HG02571 (cell line): ENCODE data around the gene NACC2.
"Not testable (repeated sequence)": the region's sequence is repeated elsewhere in the genome, so short reads cannot be mapped to it uniquely, and the experiment has no call there.

ENCODE experiments used
- ATAC-seq: cut with Tn5 transposase; IDR thresholded peaks from one replicate; pipeline ENCODE4 v1.9.1; 2021; ENCODE audit warnings: mild to moderate bottlenecking, moderate library complexity; ENCODE audit not compliant: unreplicated experiment

Gene NACC2

GRCh38 chr9:136047076-136047774 is 47.9 kb downstream of the NACC2 start:
- ATAC-seq = no peak

DNA sequence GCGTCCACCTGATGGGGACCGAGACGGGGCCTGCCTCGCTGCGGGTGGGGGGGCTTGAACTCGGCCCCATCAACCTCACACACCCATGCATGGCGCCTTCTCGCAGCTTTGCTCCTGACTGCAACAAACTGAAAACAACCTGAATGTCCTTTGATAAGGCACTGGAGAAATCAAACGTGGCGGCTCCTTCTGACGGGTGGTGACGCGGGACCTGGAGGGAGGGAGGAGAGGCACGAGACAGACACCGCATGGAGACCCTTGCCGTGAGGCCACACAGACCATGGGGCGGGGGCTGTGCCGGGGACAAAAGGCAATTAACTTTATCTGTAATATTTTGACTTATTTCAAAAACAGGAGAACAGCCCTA is 48.6 kb downstream of the NACC2 start:
- no peak for ATAC-seq

DNA sequence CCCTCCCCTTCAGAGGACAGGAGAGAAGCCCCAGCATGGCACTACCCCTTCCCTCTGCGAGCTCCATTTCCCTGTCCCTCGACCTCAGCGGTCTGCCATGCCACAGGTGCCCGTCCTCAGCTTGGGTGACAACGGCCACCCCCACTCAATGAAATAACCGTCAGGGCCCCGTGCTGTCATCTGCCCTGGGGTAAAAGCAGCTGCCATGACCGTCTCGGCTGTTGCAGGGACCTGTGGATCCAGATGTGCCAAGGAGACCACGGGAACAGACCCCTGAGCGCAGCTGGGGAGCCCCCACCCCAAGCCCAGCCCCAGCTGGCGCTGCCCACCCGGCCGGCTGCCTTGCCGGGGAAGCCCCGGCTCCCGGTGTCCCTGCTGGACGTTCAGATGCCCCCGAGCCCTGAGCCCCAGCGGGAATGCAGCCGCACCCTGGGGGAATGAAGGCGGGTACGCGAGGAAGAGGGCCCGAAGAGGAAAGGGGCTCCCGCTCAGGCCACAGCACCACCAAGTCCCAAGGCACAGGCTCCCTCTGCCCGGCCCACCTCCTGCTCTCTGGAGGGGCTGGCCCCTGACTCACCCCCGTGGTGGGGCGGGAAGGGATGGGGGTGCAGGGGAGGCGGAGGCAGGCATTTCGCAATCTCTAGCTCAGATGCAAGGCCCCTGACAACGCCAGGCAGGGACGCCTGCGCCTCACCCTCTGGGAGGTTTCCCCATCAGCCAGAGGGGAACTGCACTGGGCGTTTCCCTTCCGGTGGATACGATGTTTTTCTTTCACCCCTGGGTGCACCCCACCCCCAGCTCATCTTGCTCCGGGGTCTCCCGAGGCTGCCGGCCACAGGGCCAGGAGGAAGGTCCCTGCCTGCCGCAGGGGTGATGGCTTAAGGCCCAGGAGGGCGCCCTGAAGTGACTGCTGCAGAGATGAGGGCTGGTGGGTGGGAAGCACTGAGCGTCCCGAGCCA is 49.2 kb downstream of the NACC2 start:
- ATAC-seq = no peak

GRCh38 chr9:136044971-136045594 is 50.0 kb downstream of the NACC2 start:
- no peak for ATAC-seq

DNA sequence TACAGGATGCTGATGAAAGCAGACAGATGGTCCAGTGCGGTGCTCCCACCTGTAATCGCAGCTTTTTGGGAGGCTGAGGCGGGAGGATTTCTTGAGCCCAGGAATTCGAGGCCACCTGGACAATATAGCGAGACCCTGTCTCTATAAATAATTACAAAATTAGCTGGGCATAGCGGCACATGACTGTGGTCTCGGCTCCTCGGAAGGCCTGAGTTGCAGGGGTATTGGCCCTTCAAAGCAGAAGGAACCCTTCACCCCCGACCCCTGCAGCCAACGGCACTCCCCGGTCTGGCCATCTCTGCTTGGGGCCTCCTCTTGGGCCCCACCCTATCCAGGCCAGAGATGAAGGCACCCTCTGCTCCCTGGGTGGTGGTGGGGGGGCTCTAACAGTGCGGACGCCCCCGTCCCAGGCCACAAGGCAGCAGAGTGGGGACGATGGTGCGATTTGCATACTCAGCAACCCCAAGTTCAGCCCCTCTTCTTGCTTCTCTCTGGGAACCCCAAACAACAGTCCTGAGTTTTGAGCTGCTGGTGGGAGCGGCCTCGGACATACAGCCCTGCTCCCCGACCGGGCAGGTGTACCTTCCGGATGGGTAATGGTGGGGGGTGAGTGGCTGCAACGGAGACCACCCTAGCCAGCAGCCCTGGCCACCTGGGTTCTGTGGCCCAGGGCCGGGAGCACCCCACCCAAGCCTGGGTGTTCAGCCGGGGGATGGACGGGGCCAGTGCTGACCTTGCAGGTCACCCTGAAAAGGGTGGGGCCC is 50.7 kb downstream of the NACC2 start:
- no peak for ATAC-seq

- no peak for ATAC-seq
Measured at GRCh38 chr9:136043441-136043991, 51.6 kb downstream of the NACC2 start.

DNA sequence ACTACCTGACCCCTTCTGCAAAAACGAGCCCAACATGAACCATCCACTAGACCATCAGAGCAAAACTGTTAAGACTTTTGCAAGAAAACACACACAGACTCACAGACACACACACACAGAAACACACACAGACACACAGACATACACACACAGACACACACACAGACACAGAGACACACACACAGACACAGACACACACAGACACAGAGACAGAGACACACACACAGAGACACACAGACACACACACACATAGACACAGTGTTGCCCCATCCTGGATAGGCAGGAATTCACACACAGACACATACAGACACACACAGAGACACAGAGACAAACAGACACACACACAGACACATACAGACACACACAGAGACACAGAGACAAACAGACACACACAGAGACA is 52.5 kb downstream of the NACC2 start:
- no peak for ATAC-seq

DNA sequence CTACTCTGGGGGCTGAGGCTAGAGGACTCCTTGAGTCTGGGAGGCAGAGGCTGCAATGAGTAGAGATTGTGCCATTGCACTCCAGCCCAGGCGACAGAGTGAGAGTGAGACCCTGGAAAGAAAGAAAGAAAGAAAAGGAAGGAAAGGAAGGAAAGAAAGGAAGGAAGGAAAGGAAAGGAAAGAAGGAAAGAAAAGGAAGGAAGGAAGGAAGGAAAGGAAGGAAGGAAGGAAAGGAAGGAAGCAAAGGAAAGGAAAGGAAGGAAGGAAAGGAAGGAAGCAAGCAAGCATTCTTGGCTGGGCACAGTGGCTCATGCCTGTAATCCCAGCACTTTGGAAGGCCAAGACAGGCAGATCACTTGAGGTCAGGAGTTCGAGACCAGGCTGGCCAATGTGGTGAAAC is 54.2 kb downstream of the NACC2 start:
- ATAC-seq = not testable (repeated sequence)

DNA sequence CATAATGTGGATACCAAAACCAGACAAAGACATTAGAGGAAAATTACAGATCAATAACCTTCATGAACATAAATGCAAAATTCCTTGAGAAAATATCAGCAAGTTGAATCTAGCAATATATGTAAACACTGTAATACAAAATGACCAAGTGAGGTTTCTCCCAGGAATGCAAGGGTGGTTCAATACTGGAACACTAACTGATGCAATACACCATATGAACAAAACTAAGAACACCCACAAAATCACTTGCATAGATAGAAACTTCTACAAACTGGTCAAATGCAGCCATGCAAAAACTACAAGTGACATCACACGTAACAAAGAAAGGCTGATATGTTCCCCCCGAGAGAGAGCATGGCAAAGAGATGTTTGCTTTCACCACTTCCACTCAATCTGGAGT is 55.6 kb downstream of the NACC2 start:
- no peak for ATAC-seq

GRCh38 chr9:136036848-136037247 is 58.2 kb downstream of the NACC2 start:
- ATAC-seq = no peak

GRCh38 chr9:136036050-136036449 is 59.0 kb downstream of the NACC2 start:
- ATAC-seq = no peak

- ATAC-seq = no peak
Measured at GRCh38 chr9:136031741-136032730, 63.1 kb downstream of the NACC2 start.

DNA sequence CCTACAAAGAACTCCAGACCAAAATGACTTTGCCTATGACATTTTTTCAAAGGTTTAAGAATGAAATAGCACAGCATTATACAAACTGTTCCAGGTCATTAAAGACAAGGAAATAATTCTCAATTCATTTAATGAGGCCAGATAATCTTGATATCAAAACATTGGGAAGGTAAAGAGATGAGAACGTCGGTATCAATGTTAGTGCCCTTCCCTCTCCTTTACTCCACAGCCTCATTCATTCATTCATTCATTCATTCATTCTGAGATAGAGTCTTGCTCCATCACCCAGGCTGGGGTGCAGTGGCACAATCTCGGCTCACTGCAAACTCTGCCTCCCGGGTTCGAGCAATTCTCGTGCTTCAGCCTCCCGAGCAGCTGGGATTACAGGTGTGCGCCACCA is 64.0 kb downstream of the NACC2 start:
- ATAC-seq = no peak

GRCh38 chr9:136029556-136029955 is 65.5 kb downstream of the NACC2 start:
- ATAC-seq = no peak

DNA sequence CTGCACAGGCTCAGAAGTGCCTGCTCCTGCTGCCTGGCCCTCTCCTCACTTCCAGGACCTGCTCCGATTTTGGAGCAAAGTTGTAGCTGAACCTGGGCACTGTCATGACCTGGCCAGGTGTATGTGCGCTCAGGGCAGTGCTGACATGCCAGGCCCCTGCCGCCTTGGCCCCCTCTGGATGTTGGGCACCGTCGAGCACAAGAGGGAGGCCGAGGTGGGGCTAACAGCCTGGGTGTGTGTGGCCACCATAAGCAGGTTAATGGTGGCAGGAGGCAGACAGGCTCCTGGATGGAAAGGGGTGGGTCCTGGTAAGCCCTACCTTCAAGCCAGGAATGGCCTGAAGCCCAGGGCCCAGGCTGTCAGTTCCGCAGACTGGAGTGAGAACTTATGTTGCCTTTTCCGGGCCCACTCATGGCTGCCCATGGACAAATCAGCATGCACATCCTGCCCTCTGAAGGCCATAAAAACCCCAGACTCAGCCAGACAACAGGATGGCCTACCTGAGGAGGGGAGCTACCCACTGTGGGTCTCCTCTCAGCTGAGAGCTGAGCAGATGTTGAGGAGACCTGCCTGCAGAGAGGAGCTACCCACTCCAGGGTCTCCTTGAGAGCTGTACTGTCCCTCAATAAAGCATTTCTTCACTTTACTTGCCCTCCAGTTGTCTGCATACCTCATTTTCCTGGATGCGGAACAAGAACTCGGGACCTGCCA is 66.2 kb downstream of the NACC2 start:
- no peak for ATAC-seq

DNA sequence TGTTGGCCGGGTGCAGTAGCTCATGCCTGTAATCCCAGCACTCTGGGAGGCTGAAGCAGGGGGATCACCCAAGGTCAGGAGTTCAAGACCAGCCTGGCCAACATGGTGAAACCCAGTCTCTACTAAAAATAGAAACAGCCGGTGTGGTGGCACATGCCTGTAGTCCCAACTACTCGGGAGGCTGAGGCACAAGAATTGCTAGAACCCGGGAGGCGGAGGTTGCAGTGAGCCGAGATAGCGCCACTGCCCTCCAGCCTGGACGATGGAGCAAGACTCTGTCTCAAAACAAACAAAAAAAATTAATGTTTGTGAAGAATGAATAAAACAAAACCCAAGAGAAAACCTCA is 68.2 kb downstream of the NACC2 start:
- not testable (repeated sequence) for ATAC-seq

DNA sequence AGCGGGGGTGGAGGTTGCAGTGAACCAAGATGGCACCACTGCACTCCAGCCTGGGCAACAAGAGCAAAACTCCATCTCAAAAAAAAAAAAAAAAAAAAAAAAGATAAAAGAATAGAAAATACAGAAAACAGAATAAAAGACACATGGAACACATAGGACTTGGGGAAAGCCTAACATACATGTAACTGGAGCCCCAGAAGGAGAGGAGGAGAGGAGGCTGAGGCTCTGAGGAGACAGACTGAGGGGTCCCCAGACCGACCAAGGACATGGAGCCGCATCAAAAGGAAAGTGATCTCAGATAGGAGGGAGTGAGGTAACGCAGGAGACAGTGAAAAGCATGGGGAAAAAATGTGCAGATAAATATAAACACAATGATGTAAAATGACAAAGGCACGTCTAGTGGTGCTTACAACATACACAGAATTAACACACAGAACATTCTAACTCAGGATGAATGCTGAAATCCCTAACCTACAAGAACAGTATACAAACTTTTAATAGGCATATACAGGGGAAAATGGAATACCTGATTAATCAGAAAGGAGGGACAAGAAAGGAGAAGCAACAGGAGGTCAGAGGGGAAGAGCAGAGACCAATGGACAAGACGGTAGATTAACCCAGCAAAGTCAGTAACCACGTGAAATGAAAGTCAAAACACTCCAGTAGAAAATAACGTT is 68.7 kb downstream of the NACC2 start:
- no peak for ATAC-seq

- no peak for ATAC-seq
Measured at GRCh38 chr9:136025481-136025880, 69.6 kb downstream of the NACC2 start.
